HG02798 (cell line): ENCODE measurements around the gene MYNN.
"Not testable (repeated sequence)": the region's sequence is repeated elsewhere in the genome, so short reads cannot be mapped to it uniquely, and the experiment has no call there.

Source experiments
- ATAC-seq: cut with Tn5 transposase; IDR thresholded peaks from one replicate; pipeline ENCODE4 v1.9.1; 2021; ENCODE audit warnings: mild to moderate bottlenecking; ENCODE audit not compliant: unreplicated experiment, poor library complexity

MYNN gene

GRCh38 chr3:169772897-169773816 lies at the start of gene MYNN:
MYNN (plus strand) TSS chr3:169773396; CDS start chr3:169774296, 900 bp downstream.
- ATAC-seq, result peak; percentile 83

GRCh38 chr3:169731857-169732256 lies 41.3 kb upstream of the MYNN start:
- ATAC-seq, result not testable (repeated sequence)

- no peak for ATAC-seq
Observed at GRCh38 chr3:169739067-169739466, 34.1 kb upstream of the MYNN start.

DNA sequence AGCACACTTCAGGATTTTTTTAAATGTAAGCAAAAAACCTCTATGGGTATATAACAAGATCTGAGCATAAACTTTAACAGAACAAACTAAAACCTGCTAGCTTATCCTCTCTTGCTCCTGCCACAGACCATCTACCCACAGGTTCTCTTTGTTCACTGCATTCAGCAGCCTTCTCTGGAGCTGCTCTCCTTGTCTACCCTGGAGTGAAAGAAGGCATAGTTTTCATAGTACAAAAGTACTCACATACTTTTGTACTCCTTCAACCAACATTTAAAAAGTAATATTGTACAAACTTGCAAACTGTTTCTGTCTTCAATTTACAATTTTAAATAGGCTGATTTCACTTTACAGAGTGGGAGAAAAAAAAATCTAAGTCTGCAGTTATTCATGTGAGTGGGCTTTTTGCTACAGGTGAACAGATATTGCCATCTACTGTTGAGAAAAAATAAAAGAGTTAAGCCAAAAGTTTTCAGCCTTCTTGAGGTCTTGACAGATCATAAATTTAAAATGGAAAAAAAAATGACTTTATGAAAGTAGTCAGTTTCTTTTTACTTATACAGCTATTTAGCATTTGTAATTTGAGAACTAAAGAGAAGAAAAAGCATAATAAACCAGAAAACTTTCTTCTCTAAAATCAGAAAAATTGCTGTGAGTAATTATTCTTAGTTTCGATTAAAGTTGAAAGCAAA lies 28.7 kb upstream of the MYNN start:
- ATAC-seq, result no peak

GRCh38 chr3:169746924-169747323 lies 26.3 kb upstream of the MYNN start:
- no peak for ATAC-seq

GRCh38 chr3:169748670-169749069 lies 24.5 kb upstream of the MYNN start:
- ATAC-seq, result no peak

DNA sequence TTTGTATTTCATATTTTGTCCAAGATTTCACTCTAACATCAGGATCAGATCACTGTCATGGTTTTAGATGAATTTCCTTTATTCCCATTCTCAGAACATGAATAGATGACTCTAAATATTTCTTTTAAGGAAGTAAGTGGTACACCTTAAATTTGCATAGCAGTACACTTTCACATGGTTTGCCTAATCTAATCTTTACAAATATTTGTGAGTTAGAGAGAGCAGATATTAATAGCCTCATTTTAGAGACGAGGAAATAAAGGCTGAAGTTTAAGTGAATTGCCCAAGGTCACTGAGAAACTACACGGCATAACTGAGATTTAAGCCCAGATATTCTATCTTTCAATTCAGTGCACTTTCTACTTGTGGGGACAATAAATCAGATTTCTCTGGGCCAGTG lies 22.5 kb upstream of the MYNN start:
- no peak for ATAC-seq

- no peak for ATAC-seq
Observed at GRCh38 chr3:169751875-169752274, 21.3 kb upstream of the MYNN start.

DNA sequence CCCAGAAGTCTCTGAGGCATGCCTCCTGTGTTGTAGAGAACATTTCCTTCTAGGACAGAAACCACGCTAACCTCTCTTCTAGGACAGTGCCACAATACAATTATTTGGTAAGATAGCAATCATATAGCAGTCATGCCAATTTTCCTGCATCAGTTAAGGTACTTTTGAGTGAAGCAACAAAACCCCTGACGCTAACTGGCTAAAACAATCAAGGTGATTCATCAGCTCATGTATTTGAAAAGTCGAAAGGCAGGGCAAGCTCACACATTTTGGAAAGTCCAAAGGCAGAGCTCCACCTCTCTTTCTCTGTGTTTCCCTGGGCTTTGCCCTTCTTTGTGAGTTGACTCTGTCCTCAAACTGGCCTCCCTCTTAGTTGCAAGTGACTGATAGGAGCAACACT lies 18.5 kb upstream of the MYNN start:
- no peak for ATAC-seq

GRCh38 chr3:169755488-169755887 lies 17.7 kb upstream of the MYNN start:
- no peak for ATAC-seq

GRCh38 chr3:169758359-169758994 lies 14.7 kb upstream of the MYNN start:
- ATAC-seq, result no peak

DNA sequence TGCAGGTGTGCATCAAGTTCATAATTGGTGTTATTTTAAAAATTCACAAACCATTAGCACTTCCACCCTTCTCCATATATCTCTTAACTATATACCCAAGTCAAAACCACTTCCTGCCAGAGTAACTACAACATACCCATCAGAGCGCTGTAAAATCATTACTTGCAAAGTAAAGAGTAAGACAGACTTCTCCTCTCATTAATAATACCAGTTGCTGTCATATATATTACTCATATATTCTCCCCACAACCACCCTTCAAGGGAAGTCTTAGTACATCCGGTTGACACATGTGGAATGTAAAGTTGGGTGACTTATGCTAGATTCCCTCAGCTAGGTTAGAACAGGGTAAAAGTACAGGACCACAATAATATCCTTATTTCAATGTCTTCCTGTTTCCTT lies 13.9 kb upstream of the MYNN start:
- ATAC-seq, result no peak

- ATAC-seq, result no peak
Observed at GRCh38 chr3:169760479-169760878, 12.7 kb upstream of the MYNN start.

- ATAC-seq, result peak; percentile 44
Observed at GRCh38 chr3:169764312-169764881, 8.8 kb upstream of the MYNN start.

DNA sequence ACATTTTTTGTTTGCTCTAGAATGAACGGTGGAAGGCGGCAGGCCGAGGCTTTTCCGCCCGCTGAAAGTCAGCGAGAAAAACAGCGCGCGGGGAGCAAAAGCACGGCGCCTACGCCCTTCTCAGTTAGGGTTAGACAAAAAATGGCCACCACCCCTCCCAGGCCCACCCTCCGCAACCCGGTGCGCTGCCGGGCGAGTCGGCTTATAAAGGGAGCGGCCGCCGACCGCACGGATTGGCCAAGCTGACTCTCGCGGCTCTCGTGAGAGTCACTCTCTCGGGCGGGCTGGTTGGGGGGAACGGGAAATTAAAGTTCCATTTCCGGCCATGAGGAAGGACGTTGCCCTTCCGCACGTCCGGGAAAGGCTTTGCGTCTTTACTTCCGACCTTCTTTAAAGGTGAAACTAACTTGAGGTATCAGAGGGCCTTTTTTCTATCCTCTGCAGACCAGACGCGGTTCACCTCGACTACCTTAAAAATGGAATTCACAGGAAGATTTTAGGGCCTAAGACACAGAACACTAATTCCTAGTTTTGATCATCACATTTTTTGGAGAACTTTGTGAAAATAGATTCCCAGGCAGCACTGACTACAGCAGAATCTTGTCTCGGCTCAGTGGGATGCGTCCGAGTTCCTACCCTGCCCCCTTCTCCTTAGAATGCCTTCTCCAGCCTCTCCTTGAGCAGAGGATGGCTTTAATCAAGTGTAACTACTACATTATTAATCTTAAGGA lies 8.1 kb upstream of the MYNN start, which contains the start of gene TERC:
TERC (minus strand) TSS at position 179 of the 731 bp plus-strand sequence.
- ATAC-seq, result peak; percentile 78

DNA sequence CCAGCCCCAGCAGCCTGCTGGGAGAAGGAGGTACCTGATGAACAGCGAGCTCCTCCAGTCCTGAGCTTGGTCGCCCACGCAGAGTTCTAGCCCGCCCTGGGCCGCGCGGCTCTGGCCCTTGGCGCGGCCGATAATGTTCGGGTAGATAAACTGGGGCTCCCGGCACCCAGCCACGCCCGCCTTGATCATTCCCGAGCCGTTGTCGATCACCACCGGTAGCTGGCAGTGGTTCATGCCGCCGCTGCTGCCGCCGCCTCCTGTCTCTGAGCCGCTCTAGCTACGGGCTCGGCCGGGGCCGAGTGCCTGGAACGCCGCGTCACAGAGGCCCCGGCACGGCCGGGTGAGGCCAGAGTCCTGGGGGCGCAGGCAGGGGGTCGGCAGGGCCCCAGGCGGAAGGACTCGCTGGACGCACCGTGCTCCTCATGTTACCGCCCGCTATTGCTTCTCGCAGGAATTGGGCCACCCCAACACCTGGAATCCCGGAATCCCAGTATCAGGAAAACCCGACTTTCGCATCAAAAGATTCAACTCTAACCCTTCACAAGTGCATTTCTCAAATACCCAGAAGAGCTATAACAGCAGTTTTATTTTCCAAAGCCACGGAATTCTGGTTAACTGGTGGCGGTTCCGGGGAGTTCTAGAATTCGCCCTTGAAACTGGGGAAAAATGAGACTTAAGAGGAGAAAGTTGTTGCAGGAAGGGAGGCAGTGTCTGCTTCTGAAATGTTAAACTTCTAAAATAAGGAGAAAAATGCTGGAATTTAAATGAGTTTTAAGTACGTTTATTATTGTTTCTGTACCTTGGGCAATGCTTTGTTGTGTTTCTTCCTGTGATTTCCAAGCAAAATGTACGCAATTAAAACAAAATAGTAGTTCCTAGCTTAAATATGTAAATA lies 3.7 kb upstream of the MYNN start, which contains the start of gene ACTRT3:
ACTRT3 (minus strand) TSS at position 275 of the 895 bp plus-strand sequence; CDS start at position 234, 41 bp downstream.
- peak; percentile 29 for ATAC-seq

GRCh38 chr3:169771497-169772304 lies 1.5 kb upstream of the MYNN start:
- peak; percentile 21 for ATAC-seq

GRCh38 chr3:169772305-169772896 lies 795 bp upstream of the MYNN start:
- ATAC-seq, result peak; percentile 24
